GM03348 (cell line): ENCODE results near the gene STARD10.
A peak's percentile ranks its signal among the peaks of the same experiment; 100 is the strongest.

Source experiments
- DNase-seq: peaks from one replicate; pipeline ENCODE4 v3.0.0; 2012; ENCODE audit warnings: low spot score

Gene STARD10

DNA sequence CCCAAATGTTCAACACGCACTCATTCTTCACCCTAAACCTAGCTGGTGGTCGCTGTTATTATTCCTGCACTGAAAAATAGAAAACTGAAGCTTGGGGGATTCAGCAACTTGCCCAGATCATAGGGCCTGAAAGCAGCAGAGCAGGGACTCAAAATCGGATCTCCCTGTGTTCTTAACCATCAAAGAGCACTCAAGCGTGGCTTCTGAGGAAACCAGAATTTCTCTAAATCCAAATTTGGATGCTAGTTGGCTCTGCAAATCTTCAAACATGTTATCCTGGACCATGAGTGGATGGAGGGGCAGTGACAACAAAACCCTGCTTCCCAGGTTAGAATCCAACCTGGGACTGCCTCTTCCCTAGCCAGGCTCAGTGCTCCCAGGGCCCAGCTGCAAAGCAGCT is 30.0 kb downstream of the STARD10 start:
- no peak for DNase-seq

- DNase-seq = no peak
Observed at GRCh38 chr11:72762641-72763304, 31.1 kb downstream of the STARD10 start.

- peak; percentile 54 for DNase-seq
Observed at GRCh38 chr11:72760539-72761405, 33.1 kb downstream of the STARD10 start.

DNA sequence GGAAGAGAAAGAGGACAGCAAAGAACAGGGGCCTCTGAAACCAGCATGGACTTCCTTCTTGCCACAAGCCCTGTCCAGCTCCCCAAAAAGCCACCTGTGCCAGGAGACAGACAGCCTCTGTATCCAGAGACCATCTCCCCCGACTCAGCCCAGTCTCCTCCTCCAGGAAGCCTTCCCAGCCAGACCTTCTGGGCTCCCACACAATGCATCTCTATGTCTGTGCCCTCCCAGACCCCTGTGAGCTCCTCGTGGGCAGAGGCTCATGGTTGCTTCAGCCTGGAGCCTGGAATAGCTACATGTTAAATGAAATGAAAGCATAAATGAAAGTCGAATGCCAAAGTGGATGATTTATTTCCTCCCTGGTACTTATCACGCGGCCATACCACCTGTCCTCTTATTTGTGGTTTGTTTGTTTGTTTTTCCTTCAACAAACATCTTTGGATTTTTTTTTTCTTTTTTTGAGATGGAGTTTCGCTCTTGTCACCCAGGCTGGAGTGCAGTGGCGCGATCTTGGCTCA is 34.3 kb downstream of the STARD10 start:
- DNase-seq = no peak

DNA sequence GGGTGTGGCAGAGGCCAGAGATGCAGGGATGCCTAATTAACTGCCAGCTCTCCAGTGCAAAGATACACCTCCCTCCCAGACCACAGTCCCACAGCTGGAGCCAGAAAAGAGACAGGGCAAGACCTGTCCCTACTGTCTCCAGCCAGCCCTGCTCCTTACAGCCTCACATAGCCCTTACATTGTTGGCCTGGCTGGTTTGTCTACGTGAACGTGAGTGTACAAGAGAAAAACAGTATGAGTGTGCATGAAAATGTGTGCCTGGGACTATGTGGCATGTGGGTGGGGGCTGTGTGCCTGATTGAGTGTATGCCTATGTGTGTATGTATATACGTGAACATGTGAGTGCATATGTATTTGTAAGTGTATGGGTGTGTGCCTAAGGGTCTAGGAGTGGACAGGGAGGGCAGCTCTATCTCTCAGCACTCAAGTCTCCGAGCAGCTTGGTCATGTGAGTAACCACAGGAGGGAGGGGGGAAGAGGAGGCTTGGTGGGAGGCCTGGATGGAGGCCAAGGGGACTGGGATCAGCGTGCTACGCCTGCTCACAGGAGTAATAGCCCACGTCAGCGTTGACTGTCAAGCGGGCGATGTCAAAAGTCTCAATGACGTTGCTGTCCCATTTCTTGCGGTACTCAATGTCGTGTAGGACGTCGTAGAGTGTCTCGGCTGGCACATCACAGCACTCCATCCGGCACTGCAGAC is 35.0 kb downstream of the STARD10 start:
- DNase-seq = no peak

GRCh38 chr11:72758304-72758689 is 35.5 kb downstream of the STARD10 start:
- DNase-seq = no peak

- no peak for DNase-seq
Observed at GRCh38 chr11:72755713-72756285, 38.0 kb downstream of the STARD10 start.

DNA sequence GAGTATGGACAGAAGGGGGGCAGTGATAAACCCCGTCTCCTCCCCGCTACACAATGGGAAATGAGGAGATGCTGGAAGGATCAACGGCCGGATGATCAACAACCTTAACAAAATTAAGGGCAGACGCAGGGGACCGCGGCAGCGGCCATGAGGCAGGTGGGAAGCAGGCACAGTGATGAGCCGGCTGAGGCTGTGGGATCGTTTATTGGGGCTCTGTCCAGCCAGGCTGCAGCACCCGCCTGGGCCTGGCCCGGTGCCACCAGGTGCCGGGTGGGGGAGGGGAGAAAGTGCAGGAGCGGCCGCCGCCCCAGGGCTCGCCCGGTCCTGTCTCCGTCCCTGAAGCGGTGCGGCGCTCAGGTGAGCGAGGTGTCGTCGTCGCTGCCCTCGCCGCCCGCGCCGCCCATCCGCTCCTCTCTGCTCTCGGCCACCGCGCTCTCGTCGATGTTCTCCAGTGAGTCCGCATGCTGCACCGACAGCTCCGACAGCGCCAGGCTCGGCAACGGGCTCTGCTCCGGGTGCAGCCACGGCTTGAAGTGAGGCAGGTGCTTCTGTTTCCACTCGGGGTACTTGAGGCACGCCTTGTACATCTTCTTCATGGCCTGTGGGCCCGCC is 39.2 kb downstream of the STARD10 start:
- DNase-seq = no peak

- DNase-seq = no peak
Observed at GRCh38 chr11:72754149-72754543, 39.7 kb downstream of the STARD10 start.

DNA sequence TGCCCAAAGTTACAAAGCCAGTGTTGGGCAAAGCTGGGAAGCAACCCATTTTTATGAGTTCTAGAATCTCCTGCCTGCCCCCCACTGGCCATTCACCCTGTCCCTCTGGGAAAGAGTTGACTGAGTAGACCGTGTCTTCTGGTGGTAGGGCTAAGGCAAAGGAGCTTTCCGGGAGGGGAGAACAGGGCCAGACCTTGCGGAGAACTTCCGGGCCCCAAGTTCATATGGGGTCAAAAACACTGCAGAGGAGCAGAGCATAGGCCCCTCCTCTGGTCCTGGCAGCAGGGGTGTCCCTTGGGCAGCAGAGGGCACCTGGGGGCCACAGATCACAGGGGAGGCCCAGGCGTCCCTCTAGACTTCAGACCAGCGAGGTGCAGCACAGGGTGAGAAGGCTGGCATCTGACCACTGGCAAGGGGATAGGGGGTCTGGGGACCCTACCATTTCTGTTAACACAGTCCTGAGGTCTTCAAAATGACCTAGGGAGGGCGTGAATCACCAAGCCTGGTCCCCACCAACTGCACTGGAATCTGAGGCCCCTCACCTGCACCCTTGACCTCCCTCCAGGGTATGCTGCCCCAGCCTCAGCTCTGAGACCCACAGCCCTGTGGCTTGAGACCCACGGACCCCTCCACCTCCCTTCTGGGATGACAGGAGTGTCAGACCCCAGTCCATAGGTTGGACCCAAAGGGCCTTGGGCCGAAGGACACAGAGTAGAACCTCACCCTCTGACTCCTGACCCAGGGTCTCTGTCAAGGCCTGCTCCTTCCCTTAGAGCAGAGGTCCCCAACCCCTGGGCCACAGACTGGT is 40.3 kb downstream of the STARD10 start:
- peak; percentile 30 for DNase-seq

GRCh38 chr11:72752088-72752914 is 41.5 kb downstream of the STARD10 start, which contains the start of gene ARAP1:
Gene ARAP1, minus strand, starts transcription at chr11:72752408. Its CDS starts 25,280 bp downstream, at chr11:72727128.
- peak; percentile 98 for DNase-seq

- DNase-seq = peak; percentile 36
Observed at GRCh38 chr11:72751116-72752087, 42.4 kb downstream of the STARD10 start.

DNA sequence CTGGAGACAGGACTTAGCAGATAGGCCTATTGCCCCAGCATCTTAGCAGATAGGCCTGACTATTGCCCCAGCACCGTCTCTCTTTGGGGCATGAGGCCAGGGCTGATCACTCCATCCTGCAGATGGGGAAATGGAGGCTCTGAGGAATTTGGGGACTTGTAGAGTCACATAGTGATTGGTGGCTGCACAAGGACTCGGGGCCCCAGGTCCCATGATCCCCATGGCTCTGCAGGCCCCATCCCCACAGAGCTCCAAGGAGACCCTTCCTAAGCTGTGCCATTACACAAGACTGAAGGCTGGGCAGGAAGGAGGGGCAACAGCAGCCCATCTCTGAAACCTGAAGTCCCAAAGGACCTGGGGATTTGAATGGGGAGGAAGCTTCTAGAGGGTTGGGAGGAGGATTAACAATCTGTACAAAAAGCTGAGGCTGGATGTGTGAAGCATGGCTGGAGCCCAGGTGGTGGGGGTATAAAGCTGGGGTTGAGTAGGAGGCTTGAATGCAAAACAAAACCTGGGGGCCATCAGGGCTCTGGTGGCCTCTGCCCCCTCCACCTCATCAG is 43.2 kb downstream of the STARD10 start:
- DNase-seq = no peak

DNA sequence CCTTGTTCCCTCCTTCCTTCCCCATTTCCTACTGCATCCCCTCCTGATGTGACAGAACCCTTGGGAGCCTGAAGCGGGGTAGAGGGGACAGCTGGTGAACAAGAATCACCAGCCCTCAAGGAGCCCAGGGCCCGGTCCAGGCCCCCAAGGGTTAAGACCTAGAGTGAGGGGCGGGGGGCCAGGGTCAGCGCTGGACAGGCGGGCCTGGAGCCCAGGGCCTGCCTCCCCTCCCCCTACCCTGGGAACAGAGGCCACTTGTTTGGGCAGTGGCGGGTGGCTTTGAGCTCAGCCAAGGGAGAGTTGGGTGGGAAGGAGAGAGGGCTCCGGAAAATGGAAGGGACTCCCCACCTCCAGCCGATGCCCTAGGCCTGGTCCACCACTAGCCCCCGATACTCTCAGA is 43.8 kb downstream of the STARD10 start:
- no peak for DNase-seq

GRCh38 chr11:72747289-72747855 is 46.5 kb downstream of the STARD10 start:
- DNase-seq = no peak

DNA sequence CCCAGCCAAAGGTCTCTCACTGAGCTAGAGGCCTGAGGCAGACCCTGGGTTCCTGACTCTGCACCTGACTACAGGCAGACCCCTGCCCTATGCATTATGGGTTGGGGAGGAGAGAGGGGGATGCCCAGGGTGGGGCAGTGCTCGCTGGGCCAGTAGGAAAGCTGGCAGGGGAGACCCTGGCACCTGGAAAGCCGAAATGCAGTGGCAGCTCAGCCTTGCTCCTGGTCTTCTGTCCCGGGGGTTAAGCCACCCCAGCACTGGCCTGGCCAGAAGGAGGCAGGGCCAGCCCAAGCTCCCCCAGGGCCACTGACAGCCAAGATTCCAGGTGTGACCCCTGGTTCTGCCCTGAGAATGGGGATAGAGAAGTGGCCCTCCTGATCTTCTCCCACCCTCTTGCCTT is 47.0 kb downstream of the STARD10 start:
- DNase-seq = no peak

DNA sequence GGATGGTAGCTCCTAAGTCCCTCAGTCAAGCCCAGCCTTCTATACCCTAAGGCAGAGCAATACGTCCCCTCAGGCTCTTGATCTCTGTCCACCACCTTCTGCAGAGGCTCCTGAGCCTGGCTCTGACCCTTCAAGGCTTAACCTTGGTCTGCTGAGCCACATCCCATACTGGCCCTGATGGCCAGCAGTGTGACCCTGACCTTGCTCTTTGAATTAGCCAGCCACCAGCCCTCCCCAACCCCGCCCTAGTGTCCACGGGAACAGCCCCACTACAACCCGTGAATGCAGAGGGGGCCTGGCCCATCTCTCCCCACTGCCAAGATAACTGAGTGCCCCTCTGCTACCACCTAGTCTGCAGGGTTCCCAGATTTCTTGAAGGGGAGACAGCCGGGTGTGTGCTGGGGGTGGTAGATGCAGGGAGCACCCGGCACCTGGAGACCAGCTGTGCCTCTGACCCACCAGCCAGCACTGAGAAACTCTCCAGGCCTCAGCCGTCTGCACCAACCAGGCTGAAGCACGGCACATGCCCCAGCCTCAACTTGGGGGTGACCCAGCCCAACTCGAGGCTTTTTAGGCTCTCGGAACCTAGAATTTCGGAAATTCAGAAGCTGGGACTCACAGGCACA is 47.8 kb downstream of the STARD10 start:
- DNase-seq = no peak

DNA sequence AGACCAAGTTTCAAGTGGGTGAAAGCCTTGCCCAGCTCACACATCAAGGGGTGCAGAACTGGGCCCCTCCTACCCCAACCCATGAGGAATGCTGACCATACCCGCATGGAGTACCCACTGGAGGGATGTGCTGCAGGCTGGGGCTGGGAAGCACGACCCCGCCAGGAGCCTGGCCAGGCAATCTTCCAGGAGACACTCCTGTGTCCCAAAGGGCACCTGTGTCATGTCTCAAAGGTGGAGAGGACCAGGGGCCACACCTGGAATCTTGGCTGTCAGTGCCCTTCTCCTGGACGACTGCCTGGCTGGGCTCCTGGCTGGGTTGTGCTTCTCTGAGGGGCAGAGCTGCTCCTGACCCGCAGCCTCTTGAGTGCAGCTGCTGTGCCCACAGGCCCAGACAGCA is 48.3 kb downstream of the STARD10 start:
- DNase-seq = no peak
